ENCODE measurements around the gene TOR4A. TPM values are rescaled to one million over a fixed set of nuclear protein-coding genes. Genes with fewer than 3 reads are reported as not detected.

TOR4A gene
- total RNA-seq, 4 donors from 2014 or later: 4.7 to 7.4 (median 6.9) TPM

DNA sequence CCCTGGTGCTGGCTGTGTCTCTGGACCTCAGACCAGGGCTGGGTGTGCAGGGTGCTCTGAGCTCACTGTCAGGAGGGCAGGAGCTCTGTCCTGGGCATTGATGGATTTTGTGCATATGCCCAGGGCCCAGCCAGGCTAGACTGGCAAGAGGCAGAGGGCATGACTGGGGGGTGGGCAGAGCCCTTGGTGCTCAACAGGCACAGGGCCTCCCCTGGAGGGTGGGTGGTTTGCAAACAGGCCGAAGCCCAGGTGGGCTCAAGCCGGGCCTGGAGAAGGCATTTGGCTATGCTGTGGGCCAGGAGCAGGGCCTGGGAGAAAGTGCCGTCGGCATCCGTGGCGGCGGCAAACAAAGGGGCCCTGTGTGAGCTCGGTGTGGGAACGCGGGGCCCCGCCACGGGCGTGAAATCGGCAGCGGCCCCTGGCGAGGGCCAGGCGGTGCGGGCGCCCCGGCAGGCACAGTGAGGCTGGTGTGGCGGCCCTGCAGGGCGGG lies 26.4 kb downstream of the TOR4A start:
- H3K4me3 ChIP-seq: no peak overlapping the region
- peak overlapping the region in 2 of 4 donors; percentile 79 to 82 for H3K27ac ChIP-seq
- no peaks in the 10 kb centered on the region for H3K36me3 ChIP-seq
- no peak for TF ChIP-seq EP300 (IDR thresholded peaks at IDR 0.05)
- no peak for TF ChIP-seq POLR2A (IDR thresholded peaks at IDR 0.05)
- no peak for TF ChIP-seq POLR2AphosphoS5 (IDR thresholded peaks at IDR 0.05)
- TF ChIP-seq, protein P1, sequence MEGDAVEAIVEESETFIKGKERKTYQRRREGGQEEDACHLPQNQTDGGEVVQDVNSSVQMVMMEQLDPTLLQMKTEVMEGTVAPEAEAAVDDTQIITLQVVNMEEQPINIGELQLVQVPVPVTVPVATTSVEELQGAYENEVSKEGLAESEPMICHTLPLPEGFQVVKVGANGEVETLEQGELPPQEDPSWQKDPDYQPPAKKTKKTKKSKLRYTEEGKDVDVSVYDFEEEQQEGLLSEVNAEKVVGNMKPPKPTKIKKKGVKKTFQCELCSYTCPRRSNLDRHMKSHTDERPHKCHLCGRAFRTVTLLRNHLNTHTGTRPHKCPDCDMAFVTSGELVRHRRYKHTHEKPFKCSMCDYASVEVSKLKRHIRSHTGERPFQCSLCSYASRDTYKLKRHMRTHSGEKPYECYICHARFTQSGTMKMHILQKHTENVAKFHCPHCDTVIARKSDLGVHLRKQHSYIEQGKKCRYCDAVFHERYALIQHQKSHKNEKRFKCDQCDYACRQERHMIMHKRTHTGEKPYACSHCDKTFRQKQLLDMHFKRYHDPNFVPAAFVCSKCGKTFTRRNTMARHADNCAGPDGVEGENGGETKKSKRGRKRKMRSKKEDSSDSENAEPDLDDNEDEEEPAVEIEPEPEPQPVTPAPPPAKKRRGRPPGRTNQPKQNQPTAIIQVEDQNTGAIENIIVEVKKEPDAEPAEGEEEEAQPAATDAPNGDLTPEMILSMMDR (IDR thresholded peaks at IDR 0.05): no peak
- no peak for ATAC-seq
- H3K27me3 ChIP-seq: peaks cover 92% of the 10 kb centered on the region
- no peaks in the 10 kb centered on the region for H3K9me3 ChIP-seq
- WGBS, 2 donors (ENCODE audit: low coverage in 1 of 2): 100% methylated on average over 2 of the region's 22 CpGs; no CpG with 5 or more reads in 1 of the 2 donors
- peaks cover 0 to 87% (median 46%) of the 10 kb centered on the region in 3 donors for H3K4me1 ChIP-seq

DNA sequence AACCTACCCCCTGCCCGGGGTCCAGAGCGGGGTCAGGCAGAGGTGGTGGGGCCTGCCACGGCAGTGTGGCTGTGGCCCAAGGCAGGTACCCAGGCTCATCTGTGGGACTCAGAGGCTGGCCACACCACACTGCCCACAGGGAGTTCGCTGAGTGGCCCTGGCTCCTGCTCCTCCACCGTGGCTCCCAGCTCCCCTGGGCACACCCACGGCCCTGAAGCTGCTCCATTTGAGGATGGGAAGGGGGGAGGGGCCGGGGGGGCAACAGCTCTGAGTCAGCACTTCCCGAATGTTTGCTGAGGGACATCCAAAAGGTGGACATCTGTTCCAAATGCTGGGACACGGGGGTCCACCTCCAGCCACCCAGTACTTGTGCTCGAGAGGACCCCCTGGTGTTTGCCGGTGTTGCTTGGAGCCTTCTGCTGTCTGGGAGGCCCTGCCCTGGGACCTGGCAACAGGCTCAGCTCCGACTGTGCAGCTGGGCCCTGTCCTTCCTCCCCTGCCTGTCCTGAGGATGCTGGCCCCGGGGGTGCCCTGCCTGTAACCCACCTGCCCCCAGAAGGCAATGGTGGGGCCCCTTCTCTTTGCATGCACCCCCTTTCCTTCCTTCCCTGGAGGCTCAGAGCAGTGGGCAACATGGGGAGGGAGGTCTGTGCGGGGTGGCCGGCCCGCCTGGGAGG lies 27.0 kb downstream of the TOR4A start:
- Histone ChIP-seq H3K36me3 (no peaks in the 10 kb centered on the region), H3K4me3 (no peak overlapping the region), H3K27me3 (peaks cover 92% of the 10 kb centered on the region), H3K27ac (peak overlapping the region in 3 of 4 donors; percentile 70 to 82 (median 79)), H3K4me1 (peaks cover 0 to 81% (median 46%) of the 10 kb centered on the region in 3 donors), H3K9me3 (no peaks in the 10 kb centered on the region)
- ATAC-seq: no peak
- TF ChIP-seq, protein P1 (IDR thresholded peaks at IDR 0.05): no peak
- TF ChIP-seq EP300 (IDR thresholded peaks at IDR 0.05) (no peak), POLR2AphosphoS5 (IDR thresholded peaks at IDR 0.05) (no peak), POLR2A (IDR thresholded peaks at IDR 0.05) (no peak)
- WGBS, 2 donors (ENCODE audit: low coverage in 1 of 2): no CpG with 5 or more reads among the region's 16 CpGs

DNA sequence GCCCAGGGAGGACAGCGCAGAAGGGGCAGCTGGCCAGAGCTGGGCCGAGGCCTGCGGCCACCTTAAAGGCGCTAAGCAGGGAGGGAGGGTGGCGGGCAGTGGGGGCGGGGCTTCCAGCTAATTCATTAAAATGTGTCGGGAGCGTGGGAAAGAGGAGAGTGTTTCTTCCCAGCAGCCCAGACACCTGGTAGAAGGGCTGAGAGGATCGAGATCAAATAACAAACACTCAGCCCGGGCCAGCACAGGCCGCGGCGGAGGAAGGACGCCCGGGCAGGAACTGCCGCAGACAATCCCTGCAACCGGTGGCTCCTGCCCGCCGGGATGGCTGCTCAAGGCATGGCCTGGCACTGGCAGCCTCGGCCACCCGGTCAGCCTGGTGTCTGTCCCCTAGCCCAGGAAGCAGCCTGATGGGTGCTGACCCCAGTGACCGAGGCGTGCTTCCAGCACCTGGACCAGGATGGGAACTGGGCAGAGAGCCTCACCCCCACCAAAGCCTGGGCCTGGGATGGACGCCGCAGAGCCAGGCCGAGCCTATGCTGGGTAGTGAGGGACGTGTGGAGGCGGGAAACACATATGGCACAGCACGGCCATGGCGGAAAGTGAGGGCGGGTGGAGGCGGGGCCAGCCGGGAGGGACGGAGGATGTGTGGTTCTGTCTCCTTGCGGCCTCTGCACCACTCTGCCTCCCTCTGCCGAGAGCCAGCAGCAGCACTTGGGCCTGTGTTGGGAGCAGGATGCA lies 27.7 kb downstream of the TOR4A start:
- Histone ChIP-seq H3K4me1 (peaks cover 0 to 74% (median 46%) of the 10 kb centered on the region in 3 donors), H3K36me3 (no peaks in the 10 kb centered on the region), H3K9me3 (no peaks in the 10 kb centered on the region), H3K27me3 (peaks cover 90% of the 10 kb centered on the region), H3K4me3 (peak overlapping the region in 1 of 2 donors; percentile 39), H3K27ac (peak overlapping the region in 3 of 4 donors; percentile 70 to 82 (median 79))
- TF ChIP-seq POLR2AphosphoS5 (IDR thresholded peaks at IDR 0.05): no peak
- TF ChIP-seq, protein P1 (IDR thresholded peaks at IDR 0.05): peak in 1 of 4 experiments; percentile 28
- no peak for TF ChIP-seq POLR2A (IDR thresholded peaks at IDR 0.05)
- WGBS, 2 donors (ENCODE audit: low coverage in 1 of 2): 13% methylated on average over 12 of the region's 36 CpGs; no CpG with 5 or more reads in 1 of the 2 donors
- ATAC-seq: peak; percentile 34

DNA sequence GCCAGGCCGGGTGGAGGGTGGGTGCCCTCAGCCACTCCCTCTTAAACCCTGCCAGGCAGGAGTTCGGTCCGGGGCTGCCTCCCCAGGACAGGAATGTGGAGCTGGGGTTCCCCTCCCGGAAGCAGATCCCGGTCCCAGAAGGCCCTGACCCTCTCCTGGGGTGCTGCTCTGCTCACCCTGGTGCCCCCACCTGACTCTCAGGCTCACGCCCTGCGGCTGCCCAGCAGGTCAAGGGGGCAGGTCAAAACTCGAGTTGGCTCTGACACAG lies 28.2 kb downstream of the TOR4A start:
- Histone ChIP-seq H3K4me1 (peaks cover 0 to 69% (median 42%) of the 10 kb centered on the region in 3 donors), H3K36me3 (no peaks in the 10 kb centered on the region), H3K9me3 (no peaks in the 10 kb centered on the region), H3K27me3 (peaks cover 85% of the 10 kb centered on the region), H3K27ac (peak overlapping the region in 3 of 4 donors; percentile 70 to 82 (median 79)), H3K4me3 (peak overlapping the region in 1 of 2 donors; percentile 39)
- TF ChIP-seq POLR2A (IDR thresholded peaks at IDR 0.05): no peak
- TF ChIP-seq, protein P1 (IDR thresholded peaks at IDR 0.05): no peak
- TF ChIP-seq EP300 (IDR thresholded peaks at IDR 0.05): no peak
- TF ChIP-seq POLR2AphosphoS5 (IDR thresholded peaks at IDR 0.05): no peak
- WGBS, 2 donors (ENCODE audit: low coverage in 1 of 2): no CpG with 5 or more reads among the region's 8 CpGs
- ATAC-seq: no peak

Measured in gastroesophageal sphincter (tissue), 4 donors.